ENCODE measurements around the gene MTHFR.

Gene MTHFR

DNA sequence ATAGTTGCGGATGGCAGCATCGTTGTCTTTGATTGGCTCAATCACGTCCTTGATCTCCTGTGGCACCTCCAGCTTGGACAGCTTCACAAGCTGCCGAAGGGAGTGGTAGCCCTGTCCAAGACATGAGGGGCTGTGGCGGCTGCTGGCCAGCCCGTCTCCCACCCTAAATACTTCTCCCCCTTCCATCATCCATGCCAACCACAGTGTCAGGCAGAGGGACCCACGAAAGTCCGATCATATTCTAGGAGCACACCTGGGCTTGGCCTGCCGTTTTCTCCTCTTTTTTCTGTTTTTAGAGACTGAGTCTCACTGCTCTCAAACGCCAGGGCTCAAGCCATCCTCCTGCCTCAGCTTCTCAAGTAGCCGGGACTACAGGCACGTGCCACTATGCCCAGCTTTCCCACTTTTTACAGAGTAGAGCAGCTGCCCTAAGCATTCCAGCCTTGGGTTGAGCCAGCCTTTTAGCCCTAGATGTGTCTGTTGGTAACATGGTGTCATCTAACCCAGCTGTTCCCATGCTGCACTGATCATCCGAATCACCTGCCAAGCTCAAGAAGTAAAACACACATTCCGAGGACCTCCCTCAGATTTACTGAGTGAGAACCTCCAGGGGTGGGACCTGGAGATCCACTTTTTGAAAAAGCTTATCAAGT lies 10.4 kb downstream of the MTHFR start:
- DNase-seq, result no peak

DNA sequence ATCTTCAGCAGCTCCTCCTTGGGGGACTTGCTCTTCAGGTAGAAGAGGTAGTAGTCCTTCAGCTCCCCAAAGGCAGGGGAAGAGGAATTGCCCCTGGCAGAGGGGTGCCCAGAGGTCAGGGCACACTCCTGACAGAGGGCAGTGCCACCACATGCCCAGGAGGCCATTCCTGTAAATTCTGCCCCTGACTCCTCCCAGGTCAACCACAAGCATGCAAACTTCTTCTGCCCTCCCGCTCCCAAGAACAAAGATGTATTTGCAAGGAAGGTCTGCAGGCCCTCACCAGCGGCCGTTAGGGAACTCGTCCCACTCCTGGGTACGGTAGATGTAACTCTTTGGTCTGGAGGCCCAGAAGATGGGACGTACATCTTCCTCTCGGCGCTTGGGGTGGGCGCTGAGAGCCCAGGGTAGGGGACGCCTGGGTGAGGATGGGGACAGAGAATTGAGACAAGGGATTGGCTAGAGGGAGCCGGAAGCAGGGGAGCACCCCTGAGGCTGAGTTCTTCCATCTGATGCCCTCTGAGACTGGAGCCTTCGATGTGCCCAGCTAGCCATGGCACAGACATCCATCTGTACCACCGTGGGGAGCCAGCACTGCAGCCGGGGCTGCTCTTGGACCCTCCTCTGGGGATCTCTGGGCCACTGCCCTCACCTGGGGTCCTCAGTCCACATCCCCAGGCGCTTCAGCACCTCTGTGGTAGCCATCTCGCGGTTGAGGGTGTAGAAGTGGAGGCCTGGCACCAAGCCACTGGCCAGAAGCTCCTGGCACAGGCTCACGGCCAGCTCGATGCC lies 11.1 kb downstream of the MTHFR start:
- DNase-seq, result no peak

DNA sequence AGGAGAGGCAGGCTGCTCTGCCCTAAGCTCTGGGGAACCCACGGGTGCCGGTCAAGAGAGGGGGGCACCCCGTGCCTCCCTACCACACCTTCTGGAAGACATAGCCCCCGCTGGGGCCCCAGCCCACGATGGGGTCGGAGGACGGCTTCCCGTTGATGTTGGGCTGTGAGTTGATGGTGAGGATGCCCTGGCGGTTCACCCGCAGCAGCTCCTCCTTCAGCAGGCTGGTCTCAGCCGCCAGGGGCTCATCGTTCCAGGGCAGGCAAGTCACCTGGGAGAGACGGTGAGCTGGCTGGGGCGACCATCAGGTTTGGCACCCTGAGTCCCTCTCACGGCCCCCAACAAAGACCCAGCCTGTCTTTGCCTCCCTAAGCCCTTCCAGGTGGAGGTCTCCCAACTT lies 11.9 kb downstream of the MTHFR start:
- no peak for DNase-seq

DNA sequence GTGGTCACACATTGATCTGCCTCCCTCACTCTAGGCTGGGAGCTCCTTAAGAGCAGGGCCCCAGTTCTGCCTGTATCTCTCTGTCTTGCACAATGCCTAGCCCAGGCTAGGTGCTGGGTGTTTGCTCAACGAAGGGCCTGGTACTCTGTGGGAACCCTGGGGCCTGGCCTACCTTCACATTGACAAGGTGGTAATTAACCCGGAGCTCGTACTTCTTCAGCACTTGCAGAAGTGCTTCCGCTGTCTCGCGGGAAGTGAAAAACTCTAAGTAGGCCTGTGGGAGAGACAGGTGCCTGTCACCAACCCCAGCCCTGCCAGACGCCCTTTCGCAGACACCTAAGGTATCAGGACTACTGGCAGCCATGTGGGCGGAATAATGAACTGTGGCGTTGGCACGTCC lies 13.7 kb downstream of the MTHFR start:
- no peak for DNase-seq

DNA sequence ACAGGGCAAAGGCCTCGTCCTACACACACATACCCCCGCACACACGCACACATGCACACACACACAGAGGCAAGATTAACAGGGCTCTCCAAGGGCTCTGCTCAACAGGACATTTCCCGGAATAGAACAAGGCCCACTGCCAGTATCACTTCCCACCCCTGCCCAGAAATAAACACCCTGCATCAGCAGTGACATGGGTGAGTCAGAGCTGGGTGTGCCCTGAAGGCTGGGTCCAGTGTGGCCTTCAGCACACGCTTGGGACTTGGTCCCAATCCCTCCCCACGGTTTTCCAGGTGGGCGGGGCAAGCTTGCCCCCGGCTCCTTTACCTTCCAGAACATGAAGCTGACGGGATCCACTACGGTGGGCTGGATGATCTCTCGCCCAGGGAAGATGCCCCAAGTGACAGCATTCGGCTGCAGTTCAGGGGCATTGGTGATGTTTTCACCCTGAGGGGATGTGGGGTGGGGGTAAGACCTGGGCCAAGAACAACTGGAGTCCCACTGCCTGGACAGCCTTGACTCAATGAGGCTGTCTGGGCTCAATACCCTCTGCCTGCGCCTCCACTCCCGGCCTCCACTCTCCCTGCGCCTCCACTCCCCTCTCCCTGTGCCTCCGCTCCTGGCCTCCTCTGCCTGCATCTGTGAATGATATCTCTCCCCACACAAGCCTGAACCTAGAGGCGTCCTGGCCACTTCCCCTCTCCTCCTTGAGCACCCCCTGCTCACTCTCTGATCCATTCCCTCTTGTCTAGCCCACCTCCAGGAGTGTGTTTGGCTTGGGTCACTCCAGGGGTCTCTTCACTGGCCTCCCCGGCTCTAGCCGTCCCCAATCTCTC lies 14.7 kb downstream of the MTHFR start:
- no peak for DNase-seq

DNA sequence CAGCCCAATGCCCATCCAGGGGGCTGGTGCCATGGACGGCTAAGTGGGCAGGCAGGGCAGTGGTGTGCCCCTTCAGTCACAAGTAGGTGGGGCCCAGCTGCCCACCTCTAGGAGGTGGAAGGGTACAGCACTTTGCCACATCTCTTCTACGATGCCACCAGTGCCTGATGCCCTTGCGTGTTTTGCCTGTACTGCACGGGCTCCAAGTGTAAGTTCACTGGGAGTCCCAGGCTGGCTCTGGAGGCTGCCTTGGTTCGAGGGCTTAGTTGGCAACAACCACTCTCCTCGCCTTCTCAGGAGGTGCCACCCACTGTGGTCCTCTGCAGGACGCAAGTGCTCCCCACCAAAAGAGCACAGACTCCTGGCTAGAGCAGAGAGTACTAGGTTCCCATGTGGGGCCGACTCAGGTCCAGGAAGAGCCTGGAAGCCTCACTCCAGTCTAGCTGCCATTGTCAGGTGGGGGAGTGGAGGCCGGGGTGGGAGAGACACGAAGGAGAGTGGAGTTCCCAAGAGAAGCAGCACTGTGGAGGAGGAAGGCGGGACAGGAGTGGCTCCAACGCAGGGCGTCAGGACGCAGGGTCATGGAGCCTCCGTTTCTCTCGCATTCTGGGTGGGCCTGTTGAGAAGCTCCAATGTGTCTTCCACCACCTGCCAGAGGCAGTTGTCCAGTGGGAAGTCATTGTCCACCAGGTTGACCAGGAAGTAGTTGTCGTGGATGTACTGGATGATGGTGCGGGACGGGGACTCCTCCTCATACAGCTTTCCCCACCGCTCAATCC lies 15.5 kb downstream of the MTHFR start:
- DNase-seq, result no peak

DNA sequence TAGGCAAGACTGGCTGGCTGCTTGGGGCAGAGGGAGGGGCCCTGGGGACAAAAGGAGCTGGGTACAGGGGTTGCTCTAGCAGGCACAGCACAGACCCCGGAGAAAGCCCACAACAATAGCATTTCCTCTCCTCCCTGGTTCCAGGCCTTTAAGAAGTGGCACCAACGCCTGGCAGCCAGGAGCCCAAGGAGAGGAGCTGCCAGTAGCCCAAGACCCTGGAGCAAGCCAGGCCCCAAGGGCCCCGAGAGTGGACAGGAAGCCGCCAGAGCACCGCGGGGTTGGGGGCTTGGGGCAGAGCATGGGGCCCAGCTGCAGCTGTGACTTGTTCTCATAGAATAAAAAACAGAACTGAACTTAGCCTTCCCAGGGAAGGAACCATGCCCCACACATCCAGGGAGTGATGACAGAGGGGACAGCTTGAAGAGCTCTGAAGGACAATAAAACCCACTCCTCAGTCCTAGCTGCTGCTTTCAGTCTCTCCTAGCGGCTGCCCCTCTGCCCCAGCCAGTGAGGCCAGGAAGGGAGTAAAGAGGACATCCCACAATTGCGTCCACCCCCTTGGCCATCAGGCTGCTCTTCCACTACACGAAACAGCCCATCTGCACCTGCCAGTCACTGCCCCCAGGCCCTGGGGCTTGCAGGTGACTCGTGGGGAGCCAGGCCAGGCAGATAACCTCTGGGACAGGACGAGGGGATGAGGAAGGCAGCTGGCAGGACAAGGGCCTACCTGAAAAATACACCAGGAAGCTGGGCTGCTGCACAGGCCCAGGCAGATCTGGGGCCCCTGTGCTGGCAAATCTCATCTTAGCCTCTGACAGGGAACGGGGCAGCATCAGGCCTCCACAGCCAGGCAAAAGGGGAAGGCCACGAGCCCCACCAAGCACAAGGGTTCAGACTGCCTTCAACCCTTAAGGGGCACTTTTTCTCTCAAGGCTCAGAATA lies 16.4 kb downstream of the MTHFR start:
- no peak for DNase-seq

DNA sequence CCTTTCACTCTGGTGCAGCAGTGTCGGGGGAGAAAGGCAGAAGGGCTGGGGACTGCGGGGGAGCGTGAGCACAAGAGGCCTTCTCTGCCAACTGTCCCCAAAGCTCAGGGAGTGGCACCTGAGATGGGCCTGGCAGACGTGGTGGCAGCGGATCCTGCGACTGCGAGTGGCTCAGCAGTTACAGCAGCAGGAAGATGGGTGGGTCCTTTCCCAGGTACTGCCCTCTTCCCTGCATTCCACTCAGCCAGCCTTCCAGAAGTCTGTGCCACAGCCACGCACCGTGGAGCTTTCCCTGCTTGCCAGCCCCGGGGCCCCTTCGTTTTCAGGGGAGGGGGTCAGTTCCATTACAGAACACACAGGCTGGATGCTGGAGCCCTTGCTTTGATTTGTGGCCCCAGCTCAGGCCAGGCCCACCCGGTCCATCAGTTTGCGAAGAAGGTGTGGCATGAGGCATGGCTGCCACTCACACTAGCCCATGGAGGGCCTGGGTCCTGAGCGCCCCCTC lies 17.2 kb downstream of the MTHFR start:
- no peak for DNase-seq

DNA sequence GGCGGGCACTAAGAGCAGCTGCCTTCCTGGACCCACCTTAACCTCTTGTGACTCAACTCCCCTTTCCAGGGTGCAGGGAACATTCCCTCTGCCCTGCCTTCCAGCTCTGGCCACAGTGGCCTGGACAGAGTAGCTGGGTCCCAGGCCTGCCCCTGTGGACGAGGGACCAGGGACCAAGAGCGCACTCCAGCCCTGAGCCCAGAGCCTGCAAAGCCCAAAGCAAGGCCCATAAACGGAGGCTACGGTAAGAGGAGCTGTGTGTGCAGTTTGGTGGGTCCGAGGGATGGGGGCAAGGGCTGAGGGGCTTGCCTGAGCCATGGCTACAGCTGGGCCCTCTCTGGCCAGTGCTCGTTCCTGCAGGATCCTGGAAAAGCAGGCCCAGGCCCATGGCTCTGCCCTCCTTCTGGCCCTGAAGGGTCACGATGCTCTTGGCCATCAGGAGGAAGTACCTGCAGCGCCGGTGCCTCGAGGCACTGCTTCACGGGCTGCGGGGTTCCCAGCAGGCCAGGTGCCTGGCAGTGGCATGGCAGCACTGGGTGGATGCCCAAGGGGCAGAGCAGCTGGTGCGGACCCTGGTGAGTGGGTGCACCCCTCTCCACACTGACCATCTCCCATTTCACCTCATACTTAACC lies 17.8 kb downstream of the MTHFR start:
- DNase-seq, result no peak

DNA sequence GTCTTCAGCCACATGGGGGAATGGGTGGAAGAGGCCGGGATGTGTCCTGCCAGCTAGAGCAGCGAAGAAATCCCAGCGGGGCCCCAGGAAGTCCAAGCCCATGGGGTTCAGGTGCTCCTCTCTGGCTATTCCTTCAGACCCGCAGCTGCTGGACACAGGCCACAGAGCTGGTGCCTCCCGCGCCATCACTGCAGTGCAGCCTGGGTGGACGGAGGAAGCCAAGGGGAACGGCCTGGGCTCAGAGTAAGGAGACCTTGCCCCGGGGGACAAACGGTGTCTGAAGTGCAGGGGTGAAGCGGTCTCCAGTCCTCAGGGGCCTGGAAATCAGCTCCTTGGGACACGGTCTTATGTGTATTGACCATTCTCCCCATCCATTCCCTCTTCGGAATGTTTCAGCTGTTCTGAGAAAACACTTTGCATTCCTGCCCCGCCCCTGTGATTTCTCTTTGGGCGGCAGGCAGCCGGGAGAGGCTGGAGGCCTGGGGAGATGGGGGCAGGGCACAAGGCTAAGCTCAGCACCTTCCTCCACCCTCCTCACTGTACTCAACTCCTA lies 18.4 kb downstream of the MTHFR start:
- no peak for DNase-seq

DNA sequence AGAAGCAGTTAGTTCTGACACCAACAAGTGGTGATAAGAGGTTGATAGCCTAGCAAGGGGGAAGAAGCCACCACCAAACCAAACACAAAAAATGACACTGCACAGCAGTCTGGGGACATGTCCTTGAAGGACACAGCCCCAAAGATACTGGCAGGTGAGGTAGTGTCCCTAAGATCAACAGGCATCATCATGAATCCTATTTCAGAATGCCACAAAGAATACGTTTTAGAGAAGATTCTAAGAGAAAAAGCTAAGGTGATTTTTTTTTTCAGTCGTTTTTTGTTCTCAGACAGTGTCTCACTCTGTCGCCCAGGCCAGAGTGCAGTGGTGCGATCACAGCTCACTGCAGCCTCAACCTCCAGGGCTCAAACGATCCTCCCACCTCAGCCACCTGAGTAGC lies 19.6 kb downstream of the MTHFR start:
- DNase-seq, result no peak

DNA sequence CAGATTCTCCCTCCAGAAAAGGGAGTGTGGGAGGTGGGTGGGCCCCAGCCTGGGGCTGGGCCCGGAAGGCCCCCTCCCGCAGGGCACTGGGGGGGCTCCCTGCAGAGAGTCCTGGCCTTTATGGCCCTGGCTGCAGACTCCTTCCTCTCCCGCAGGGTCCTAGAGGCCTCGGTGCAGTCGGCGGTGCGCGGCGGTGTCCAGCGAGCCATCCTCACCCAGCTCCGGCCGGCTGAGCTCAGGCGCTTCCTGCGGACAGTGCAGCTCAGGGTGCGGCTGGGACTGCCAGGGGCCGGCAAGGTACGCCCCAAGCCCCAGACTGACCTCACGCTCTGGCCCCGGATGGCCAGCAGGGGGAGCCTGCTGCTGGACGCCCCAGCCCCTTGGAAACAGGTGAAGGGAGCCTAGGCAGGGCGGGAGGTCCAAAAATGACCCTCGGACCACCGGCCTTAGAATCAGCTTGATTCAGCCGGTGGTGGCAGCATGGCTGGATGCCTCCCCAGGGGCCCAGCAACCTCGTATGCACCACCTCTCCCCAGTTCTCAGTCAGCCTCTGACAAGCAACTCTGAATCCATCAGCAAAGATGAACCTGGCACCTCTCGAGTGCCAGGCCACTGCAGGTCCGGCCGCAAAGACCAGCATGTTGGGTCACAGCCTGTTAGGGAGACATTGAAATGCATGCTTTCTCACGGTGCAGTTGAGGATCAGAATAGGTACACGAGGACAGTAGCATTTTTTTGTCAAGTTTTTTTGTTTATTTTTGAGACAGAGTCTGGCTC lies 20.6 kb downstream of the MTHFR start:
- DNase-seq, result no peak

DNA sequence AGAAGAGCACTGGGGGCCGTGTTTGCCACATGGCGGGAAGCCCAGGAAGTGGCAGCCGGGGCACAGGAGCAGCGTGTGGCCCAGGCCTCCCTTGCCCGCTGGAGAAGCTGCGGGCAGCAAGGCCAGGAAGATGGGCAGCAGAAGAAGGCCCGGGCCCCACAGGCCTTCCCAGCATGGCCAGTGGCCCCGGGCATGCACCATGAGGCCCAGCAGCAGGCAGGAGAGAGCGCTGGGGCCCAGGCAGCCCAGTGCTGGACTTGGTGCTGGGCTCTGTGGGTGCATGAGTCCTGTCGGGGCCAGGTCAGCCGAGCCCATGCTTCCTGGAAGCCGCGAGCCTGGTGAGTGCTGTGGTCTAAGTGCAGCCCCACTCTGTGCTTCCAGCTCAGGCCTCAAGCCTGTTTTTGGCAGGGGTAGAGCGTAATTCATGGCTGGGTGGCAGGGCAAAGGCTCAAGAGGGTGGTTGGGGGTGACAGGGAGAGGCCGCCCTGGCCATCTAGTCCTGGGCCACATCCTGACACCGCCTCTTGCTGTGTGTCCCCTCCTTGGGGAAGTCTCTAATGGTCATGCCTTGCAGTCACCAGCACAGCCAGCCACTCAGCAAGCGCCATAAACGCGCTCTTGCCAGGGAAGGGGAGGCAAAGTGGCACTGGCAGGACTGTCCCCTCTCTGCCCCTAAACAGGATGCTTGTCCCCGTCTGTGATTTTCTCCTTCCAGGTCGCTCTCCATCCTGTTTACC lies 21.3 kb downstream of the MTHFR start:
- no peak for DNase-seq

DNA sequence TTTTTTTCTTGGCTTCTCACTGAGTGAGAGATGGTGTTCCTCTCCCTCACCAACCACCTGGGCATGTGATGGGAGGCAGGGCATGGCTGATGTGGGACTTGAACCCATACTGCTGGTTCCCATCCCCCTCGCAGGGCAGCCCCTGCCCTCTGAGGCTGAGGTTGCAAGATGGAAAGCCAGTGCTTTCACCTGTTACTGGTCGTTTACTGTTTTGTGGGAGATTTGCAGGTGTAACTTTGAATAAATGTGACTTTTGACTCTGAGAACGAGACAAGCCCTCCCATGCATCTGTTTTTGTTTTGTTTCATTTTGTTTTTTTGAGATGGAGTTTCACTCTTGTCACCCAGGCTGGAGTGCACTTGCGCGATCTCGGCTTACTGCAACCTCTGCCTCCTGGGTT lies 22.2 kb downstream of the MTHFR start:
- no peak for DNase-seq

DNA sequence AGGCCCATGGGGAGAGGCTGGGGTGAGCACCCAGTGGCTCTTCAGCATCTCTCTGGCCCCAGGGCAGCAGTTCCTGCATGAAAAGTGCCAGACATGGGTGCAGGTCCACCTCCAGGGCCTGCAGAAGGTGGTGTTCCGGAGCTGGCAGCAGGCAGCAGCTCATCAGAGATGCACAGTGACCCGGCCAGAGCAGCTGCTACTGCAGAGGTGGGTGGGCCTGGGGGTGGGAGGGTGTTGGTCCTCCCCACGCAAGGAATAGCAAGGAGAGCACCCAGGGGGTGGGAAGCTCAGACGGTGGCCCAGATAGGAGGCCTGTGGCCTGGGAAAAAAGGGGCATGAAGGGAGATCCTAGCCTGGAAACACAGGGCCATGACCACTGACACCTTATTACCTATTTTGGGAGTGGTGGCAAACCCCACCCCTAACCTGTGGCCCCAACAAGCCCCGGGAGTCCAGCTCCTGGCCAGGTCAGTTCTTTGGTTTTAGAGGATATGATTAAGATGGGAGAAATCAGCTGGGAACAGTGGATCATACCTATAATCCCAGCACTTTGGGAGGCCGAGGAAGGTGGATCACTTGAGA lies 23.5 kb downstream of the MTHFR start:
- DNase-seq, result no peak

DNA sequence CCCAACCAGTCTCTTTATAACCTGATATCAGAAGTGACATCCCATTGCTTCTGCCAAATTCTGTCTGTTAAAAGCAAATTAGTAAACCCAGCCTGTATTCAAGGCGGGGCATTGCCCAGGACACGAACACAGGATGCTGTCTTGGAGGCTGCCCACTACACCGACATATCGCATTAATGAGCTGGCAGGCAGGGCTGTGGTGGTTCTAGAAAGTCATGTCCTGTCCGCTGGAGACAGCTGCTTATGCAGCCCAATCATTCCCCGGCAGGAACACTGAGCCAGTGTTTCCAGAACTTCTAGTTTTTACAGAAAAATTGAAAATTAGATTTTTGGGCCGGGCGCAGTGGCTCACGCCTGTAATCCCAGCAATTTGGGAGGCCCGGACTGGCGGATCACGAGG lies 24.5 kb downstream of the MTHFR start:
- no peak for DNase-seq

DNA sequence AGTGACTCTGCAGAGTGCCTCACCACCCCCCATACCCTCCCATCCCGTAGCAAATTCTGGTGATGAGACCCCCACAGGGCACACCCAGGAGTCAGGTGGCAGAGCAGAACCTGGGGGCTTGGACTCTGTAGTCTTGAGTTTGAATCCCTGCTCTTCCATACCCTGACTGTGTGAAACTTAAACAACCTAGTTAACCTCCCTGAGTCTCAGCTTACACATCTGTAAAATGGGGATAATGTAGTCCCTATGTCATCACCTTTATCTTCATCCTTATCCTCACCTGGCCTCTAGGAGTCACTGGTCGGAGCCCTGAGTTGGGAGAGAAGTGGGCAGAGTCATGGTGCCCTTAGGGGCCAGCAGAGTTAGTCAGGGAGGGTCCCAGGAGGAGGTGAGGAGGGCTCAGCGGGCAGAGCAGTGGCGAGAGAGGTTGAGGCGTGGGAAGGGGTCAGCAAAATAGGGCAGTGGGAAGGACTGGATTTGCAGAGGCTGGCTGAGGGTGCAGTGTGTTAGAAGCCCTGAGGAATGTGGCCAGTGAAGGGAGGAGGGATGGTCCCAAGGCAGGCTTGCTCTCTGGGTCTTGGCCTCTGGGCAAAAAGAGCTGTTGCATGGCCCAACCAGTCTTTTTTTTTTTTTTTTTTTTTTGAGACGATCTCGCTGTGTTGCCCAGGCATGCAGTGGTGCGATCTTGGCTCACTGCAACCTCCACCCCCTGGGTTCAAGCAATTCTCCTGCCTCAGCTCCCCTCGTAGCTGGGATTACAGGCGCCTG lies 25.2 kb downstream of the MTHFR start:
- DNase-seq, result no peak
